GM21528 (cell line): ENCODE results near the gene RNF41.
A peak's percentile ranks its signal among the peaks of the same experiment; 100 is the strongest.
"Not testable (repeated sequence)": the region's sequence is repeated elsewhere in the genome, so short reads cannot be mapped to it uniquely, and the experiment has no call there.

ENCODE experiments used
- ATAC-seq: cut with Tn5 transposase; IDR thresholded peaks from one replicate; pipeline ENCODE4 v1.9.1; 2021; ENCODE audit warnings: mild to moderate bottlenecking, moderate library complexity; ENCODE audit not compliant: unreplicated experiment, low FRiP score

RNF41 gene

GRCh38 chr12:56221757-56222530 lies at the start of gene RNF41:
RNF41 (minus strand) TSS chr12:56221922; CDS start chr12:56214047, 7,875 bp downstream.
- ATAC-seq = peak; percentile 81

- no peak for ATAC-seq
These were observed 49.3 kb upstream of the RNF41 start for GRCh38 chr12:56271031-56271430.

- no peak for ATAC-seq
These were observed 45.8 kb upstream of the RNF41 start for GRCh38 chr12:56267443-56268071.

GRCh38 chr12:56266693-56267442 lies 45.1 kb upstream of the RNF41 start, which contains the start of gene COQ10A:
COQ10A (plus strand) TSS chr12:56266942; CDS start chr12:56267119, 177 bp downstream.
- ATAC-seq = peak; percentile 87

- not testable (repeated sequence) for ATAC-seq
These were observed 44.5 kb upstream of the RNF41 start for GRCh38 chr12:56266068-56266692.

GRCh38 chr12:56262955-56263354 lies 41.2 kb upstream of the RNF41 start:
- not testable (repeated sequence) for ATAC-seq

GRCh38 chr12:56261503-56262232 lies 39.9 kb upstream of the RNF41 start:
- no peak for ATAC-seq

- no peak for ATAC-seq
These were observed 39.2 kb upstream of the RNF41 start for GRCh38 chr12:56260921-56261320.

GRCh38 chr12:56260380-56260779 lies 38.7 kb upstream of the RNF41 start:
- ATAC-seq = no peak

GRCh38 chr12:56258820-56259183 lies 37.1 kb upstream of the RNF41 start:
- ATAC-seq = no peak

- peak; percentile 77 for ATAC-seq
These were observed 36.5 kb upstream of the RNF41 start, which contains the start of gene ANKRD52 for GRCh38 chr12:56258068-56258819. ANKRD52 (minus strand) TSS chr12:56258384; CDS start chr12:56258269, 115 bp downstream.

GRCh38 chr12:56257491-56258067 lies 35.9 kb upstream of the RNF41 start:
- no peak for ATAC-seq

GRCh38 chr12:56257071-56257470 lies 35.3 kb upstream of the RNF41 start:
- no peak for ATAC-seq

GRCh38 chr12:56256326-56256960 lies 34.7 kb upstream of the RNF41 start:
- ATAC-seq = no peak

- ATAC-seq = no peak
These were observed 33.9 kb upstream of the RNF41 start for GRCh38 chr12:56255671-56256070.

- ATAC-seq = no peak
These were observed 31.4 kb upstream of the RNF41 start for GRCh38 chr12:56253091-56253490.

- no peak for ATAC-seq
These were observed 30.9 kb upstream of the RNF41 start for GRCh38 chr12:56252649-56253048.

GRCh38 chr12:56248711-56249110 lies 27.0 kb upstream of the RNF41 start:
- no peak for ATAC-seq
